HG02759 (cell line): Measurements from ENCODE around the gene ARPIN.

Experiments used
- ATAC-seq: cut with Tn5 transposase; IDR thresholded peaks from one replicate; pipeline ENCODE4 v1.9.1; 2021; ENCODE audit warnings: mild to moderate bottlenecking, moderate library complexity; ENCODE audit not compliant: unreplicated experiment

Gene ARPIN

GRCh38 chr15:89845305-89845893 is 67.4 kb downstream of the ARPIN start:
- no peak for ATAC-seq
